ENCODE measurements around the gene HECW1.

DNA sequence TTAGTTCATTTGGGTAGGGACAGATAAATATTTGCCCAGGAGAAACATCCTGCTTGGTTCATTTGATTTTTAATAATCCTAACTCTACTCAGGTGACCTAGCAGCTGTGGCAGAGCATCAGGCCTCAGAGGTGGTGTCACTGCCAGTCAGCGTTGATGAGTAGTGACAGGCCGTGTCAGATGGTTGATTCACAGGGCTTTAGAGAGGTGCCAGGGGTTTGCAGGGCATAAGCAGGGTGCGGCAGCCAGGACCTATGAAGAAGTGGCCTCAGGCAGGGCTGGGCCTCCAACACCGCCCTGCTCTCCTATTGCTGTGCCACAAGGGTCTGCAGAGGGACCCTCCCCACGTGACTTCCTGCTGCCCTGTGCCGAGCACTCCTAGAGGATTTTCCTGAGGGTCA is 128.1 kb downstream of the HECW1 start:
- TF ChIP-seq, protein P1, sequence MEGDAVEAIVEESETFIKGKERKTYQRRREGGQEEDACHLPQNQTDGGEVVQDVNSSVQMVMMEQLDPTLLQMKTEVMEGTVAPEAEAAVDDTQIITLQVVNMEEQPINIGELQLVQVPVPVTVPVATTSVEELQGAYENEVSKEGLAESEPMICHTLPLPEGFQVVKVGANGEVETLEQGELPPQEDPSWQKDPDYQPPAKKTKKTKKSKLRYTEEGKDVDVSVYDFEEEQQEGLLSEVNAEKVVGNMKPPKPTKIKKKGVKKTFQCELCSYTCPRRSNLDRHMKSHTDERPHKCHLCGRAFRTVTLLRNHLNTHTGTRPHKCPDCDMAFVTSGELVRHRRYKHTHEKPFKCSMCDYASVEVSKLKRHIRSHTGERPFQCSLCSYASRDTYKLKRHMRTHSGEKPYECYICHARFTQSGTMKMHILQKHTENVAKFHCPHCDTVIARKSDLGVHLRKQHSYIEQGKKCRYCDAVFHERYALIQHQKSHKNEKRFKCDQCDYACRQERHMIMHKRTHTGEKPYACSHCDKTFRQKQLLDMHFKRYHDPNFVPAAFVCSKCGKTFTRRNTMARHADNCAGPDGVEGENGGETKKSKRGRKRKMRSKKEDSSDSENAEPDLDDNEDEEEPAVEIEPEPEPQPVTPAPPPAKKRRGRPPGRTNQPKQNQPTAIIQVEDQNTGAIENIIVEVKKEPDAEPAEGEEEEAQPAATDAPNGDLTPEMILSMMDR (IDR thresholded peaks at IDR 0.05) = no peak
- TF ChIP-seq EZH2 (IDR thresholded peaks at IDR 0.05) = no peak

All from neural progenitor cell (in vitro differentiated cells).